HS-27A (cell line): ENCODE results near the gene TRAF7.

Experiments
- DNase-seq: peaks from one replicate; pipeline ENCODE4 v3.0.0-alpha.2; 2012; ENCODE audit warnings: low read depth, missing footprints

The TRAF7 gene

DNA sequence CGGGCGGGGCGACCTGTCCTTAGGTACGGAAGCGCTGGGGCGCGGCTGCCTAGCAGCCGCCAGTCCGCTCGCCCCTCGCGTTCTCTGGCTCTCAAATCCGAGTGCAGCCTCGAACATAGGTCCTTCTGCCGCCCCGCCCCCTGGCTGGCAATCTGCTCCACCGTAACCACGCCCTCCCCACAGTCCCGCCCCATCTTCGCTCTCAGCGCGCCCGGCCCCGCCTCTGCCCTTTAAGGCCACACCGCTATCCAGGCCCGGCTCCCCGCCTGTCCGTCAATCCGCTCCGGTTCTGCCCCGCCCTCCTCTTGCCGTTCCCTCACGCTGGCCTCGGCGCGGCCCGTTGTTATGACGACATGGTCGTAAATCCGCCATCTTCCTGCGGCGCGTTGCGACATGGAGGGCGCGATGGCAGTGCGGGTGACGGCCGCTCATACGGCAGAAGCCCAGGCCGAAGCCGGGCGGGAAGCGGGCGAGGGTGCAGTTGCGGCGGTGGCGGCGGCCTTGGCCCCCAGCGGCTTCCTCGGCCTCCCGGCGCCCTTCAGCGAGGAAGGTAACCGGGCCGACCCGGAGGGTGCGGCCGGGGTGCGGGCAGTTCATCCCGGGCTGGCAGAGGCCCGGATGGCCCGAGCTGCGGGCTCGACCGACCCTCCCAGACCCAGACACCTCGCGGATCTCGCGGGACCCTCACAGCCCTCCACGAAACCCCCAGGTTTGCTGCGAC, 67.8 kb downstream of the TRAF7 start, which contains the start of gene E4F1:
E4F1 (plus strand) TSS at position 371 of the 721 bp plus-strand sequence; CDS start at position 394, 23 bp downstream.
- DNase-seq: peak; percentile 94

DNA sequence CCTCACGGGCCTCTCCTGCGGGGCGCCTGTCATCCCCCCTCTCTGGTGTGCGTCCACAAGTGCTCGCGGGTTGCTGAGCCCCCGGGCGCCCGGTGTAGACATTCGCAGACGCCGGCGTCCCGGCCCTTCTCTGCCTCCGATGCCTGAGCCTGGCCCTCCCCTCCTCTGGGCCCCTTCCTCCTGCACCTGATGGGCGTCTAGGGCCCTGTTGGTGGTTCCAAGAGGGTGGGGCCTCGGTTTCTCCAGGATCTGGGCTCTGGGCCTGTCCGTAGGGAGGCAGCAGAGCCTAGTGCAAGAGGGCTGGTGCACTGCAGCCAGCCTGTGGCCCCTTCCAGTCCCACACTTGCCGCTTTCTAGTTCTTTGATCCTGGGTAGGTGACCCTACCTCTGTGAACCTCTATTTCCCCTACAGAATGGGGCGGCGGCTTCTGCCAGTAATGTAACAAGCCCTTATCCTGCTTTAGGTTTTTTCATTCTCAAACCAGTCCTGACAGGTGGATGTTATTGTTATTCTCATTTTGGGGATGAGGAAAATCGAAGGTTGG, 68.4 kb downstream of the TRAF7 start:
- DNase-seq: no peak

DNA sequence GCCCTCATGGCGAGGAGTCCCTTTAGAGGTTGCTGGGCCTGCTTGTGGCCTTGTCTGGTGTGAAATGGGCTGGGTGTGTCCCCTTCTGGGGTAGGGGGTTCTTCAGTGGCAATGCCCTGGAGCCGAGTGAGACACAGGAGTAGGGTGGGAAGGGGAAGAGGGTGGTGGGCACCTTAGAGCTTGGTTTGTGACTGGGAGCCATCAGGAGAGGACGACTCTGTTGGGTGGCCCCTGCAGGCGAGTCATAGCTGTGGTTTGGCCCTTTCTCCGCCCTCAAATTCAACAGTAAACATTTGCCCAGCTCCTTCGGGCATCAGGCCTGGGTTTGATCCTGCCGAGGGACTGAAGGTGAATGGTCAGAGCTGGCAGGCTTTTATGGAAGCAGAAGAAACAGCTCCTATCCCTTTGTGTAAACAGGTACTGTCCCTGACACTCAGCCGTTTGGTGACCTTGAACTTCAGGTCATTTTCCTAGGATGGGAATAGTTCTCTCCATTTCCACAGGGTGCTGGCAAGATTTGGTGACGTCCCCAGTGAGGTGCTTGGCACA, 70.7 kb downstream of the TRAF7 start:
- DNase-seq: no peak

- no peak for DNase-seq
Measured at GRCh38 chr16:2226918-2227317, 71.3 kb downstream of the TRAF7 start.
